Measurements from ENCODE around the gene CETN1. TPM values are rescaled to one million over a fixed set of nuclear protein-coding genes. Genes with fewer than 3 reads are reported as not detected.

CETN1 gene
- total and polyA plus RNA-seq, 2 donors (not counting 1 experiment from before 2014, with no cell fraction given), result not detected

DNA sequence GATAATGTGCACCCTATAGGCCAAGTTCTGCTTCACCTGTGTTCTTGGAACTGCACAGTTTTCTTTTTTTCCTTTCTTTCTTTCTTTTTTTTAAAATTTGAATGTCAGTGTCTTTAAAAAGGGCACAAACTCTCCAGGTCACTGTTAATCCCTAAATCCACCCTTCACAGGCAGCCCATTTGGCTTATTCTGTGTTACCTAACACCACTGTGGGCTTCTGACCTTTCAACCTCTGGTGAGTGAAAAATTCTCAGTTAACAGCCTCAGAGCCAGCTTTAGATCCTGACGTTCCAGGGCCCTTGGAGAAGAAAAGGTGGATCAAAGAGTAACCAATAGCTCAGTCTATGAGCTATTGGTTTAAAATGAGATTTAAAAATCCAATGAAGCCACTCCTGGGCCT, 6.8 kb upstream of the CETN1 start:
- H3K4me1 Mint-ChIP-seq, result no peaks in the 10 kb centered on the region
- H3K27ac Mint-ChIP-seq, result no peak overlapping the region
- intact Hi-C loops (cut with micrococcal nuclease), result no loop called here

More for the DNA sequence above, 6.8 kb upstream of the CETN1 start:
- Histone ChIP-seq H3K9me3 (ENCODE audit: control extremely low read depth in 1 of 3, control insufficient read depth in 2 of 3, insufficient read depth in 1 of 3, low read length in 2 of 3) (peaks cover 0 to 4% (median 0%) of the 10 kb centered on the region in 3 donors), H3K27ac (ENCODE audit: low read length in 2 of 2) (no peak overlapping the region), H4K20me1 (ENCODE audit: control insufficient read depth, insufficient read depth, low read length, poor library complexity, severe bottlenecking) (no peaks in the 10 kb centered on the region), H3K4me3 (ENCODE audit: control extremely low read depth in 1 of 5, extremely low read depth in 1 of 5, insufficient read depth in 1 of 5, low read depth in 2 of 5, low read length in 4 of 5) (no peak overlapping the region), H3K27me3 (replicated peaks in 1 of 4; ENCODE audit: control extremely low read depth in 1 of 4, control insufficient read depth in 3 of 4, insufficient read depth in 4 of 4, low read length in 3 of 4) (no peaks in the 10 kb centered on the region), H2AFZ (ENCODE audit: insufficient read depth, low read depth, low read length, poor library complexity, severe bottlenecking) (no peak overlapping the region), H3K4me1 (ENCODE audit: control insufficient read depth in 2 of 2, insufficient read depth in 2 of 2, low read length in 2 of 2) (no peaks in the 10 kb centered on the region), H3K9ac (ENCODE audit: low read length) (no peak overlapping the region), H3K4me2 (replicated peaks; ENCODE audit: low read depth, low read length, poor library complexity, severe bottlenecking) (no peak overlapping the region), H3K79me2 (ENCODE audit: control insufficient read depth, insufficient read depth, low read length) (no peaks in the 10 kb centered on the region), H3K36me3 (replicated peaks in 1 of 2; ENCODE audit: control extremely low read depth in 1 of 2, control insufficient read depth in 1 of 2, extremely low read depth in 1 of 2, insufficient read depth in 2 of 2, low read length in 1 of 2) (no peaks in the 10 kb centered on the region)
- no peak for TF ChIP-seq EZH2 (IDR thresholded peaks at IDR 0.05; ENCODE audit: borderline replicate concordance, insufficient read depth, low read depth, low read length, poor library complexity, severe bottlenecking)
- no peak for TF ChIP-seq CTCF (IDR thresholded peaks at IDR 0.05)
- no peak for DNase-seq
- no CpG with 5 or more reads among the region's 1 CpG for WGBS (ENCODE audit: insufficient coverage)
- Mint-ChIP-seq H3K27me3 (peaks cover 3% of the 10 kb centered on the region), H3K9me3 (ENCODE audit: insufficient read depth) (no peaks in the 10 kb centered on the region), H3K4me3 (no peak overlapping the region)
- ATAC-seq (ENCODE audit: low read depth), result no peak
- CTCF ChIA-PET, result no interaction called here
- POLR2A ChIA-PET, result no interaction called here
